Suprapubic skin (tissue), 4 donors: Measurements from ENCODE around the gene RNF31. TPM values are rescaled to one million over a fixed set of nuclear protein-coding genes. Genes with fewer than 3 reads are reported as not detected.
"Not testable (repeated sequence)": the region's sequence is repeated elsewhere in the genome, so short reads cannot be mapped to it uniquely, and the experiment has no call there.

Experiments used
- DNase-seq, 2 donors: peaks; one replicate each; pipeline ENCODE4 v3.0.0-alpha.2; 2019; ENCODE audit warnings: low spot score in 2 of 2
- H3K27ac ChIP-seq: fragments of 200-600 bp; sonication (generic); one replicate; pipeline ENCODE4 v1.5.1; 2019
- H3K27me3 ChIP-seq: fragments of 200-600 bp; sonication (generic); one replicate; pipeline ENCODE4 v1.5.1; 2019
- H3K36me3 ChIP-seq: fragments of 200-600 bp; sonication (generic); one replicate; pipeline ENCODE4 v1.5.1; 2019
- H3K4me1 ChIP-seq: fragments of 200-600 bp; sonication (generic); one replicate; pipeline ENCODE4 v1.5.1; 2019
- H3K4me3 ChIP-seq: fragments of 200-600 bp; sonication (generic); one replicate; pipeline ENCODE4 v1.5.1; 2019; ENCODE audit warnings: mild to moderate bottlenecking
- H3K9me3 ChIP-seq: fragments of 200-600 bp; sonication (generic); one replicate; pipeline ENCODE4 v1.5.1; 2019
- EP300 ChIP-seq: sonication (generic); formaldehyde crosslinking; IDR thresholded peaks from one replicate; pipeline ENCODE4 v1.6.1; 2017; ENCODE audit warnings: antibody characterized with exemption
- POLR2A ChIP-seq, 2 donors: fragments of 450-650 bp; IDR thresholded peaks; one replicate each; pipeline ENCODE4 v1.6.1; 2017; ENCODE audit warnings: antibody characterized with exemption in 2 of 2, mild to moderate bottlenecking in 2 of 2, moderate library complexity in 2 of 2
- POLR2AphosphoS5 ChIP-seq, 3 donors: sonication (generic); formaldehyde crosslinking; IDR thresholded peaks; one replicate each; pipeline ENCODE4 v1.6.1; 2017; ENCODE audit warnings: antibody characterized with exemption in 3 of 3
- WGBS: methylation state at CpG from one replicate; pipeline ENCODE4 v1.1.5; 2018; 5-methylcytosine and 5-hydroxymethylcytosine counted together
- total RNA-seq, 4 donors: library from RNA; depleted of rRNA; stranded (reverse); fragments of >200 nt; gene quantifications; one replicate each; pipeline ENCODE4 v1.1.0, GENCODE V29; 2016
- TF ChIP-seq, protein P1 (sequence below), 2 donors: fragments of 200-600 bp in 1 of 2; fragments of 450-650 bp in 1 of 2; sonication (generic) in 1 of 2; IDR thresholded peaks; one replicate each; pipeline ENCODE4 v1.5.1; 2016 to 2019; ENCODE audit warnings: antibody characterized with exemption in 2 of 2, mild to moderate bottlenecking in 1 of 2, moderate library complexity in 1 of 2

RNF31 gene
- total RNA-seq, 4 donors from 2014 or later: 62.3 to 97.2 (median 70.6) TPM

DNA sequence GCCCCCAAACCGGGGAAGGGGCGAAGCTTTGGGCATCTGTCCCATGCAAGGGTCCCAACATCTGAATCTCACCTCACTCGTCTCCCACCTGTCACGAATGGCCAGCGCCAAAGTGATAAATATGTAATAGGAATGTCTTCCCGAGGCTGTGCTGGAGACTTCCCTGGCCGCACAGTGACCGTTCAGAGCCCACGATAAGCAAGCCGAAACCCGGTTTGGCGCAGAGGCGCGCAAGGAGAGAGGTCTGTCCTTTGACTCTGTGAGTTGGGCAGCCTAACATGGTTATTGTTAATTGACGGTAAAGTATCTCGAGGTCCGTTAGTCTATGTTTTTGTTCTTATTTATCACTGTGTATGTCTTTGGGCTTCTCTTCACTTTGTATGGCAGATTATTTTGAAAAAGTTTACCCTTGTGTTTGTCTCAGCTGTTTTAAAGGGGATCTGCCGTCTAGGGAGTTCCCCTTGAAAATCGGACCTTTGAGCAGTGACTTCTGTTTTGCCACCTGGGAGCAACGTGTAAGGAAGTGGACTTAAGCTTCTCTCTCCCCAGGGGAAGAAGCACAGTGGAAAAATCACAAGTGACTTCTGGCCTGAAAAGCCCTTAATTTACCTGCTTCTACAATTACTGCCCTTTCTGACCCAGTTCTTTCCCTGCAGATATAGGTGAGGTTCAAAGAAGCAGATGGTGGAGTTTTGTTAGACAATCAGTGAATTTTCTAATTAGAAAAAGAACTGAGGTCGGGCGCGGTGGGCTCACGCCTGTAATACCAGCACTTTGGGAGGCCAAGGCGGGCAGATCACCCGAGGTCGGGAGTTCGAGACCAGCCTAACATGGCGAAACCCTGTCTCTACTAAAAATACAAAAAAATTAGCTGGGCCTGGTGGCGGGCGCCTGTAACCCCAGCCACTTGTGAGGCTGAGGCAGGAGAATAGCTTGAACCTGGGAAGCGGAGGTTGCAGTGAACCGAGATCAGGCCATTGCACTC lies 49.1 kb downstream of the RNF31 start:
- Histone ChIP-seq H3K9me3 (no peaks in the 10 kb centered on the region), H3K27ac (peak overlapping the region; percentile 97), H3K4me1 (peaks cover 47% of the 10 kb centered on the region), H3K36me3 (peaks cover 21% of the 10 kb centered on the region), H3K4me3 (peak overlapping the region; percentile 99), H3K27me3 (no peaks in the 10 kb centered on the region)
- DNase-seq: no peak
- TF ChIP-seq, protein P1, sequence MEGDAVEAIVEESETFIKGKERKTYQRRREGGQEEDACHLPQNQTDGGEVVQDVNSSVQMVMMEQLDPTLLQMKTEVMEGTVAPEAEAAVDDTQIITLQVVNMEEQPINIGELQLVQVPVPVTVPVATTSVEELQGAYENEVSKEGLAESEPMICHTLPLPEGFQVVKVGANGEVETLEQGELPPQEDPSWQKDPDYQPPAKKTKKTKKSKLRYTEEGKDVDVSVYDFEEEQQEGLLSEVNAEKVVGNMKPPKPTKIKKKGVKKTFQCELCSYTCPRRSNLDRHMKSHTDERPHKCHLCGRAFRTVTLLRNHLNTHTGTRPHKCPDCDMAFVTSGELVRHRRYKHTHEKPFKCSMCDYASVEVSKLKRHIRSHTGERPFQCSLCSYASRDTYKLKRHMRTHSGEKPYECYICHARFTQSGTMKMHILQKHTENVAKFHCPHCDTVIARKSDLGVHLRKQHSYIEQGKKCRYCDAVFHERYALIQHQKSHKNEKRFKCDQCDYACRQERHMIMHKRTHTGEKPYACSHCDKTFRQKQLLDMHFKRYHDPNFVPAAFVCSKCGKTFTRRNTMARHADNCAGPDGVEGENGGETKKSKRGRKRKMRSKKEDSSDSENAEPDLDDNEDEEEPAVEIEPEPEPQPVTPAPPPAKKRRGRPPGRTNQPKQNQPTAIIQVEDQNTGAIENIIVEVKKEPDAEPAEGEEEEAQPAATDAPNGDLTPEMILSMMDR (IDR thresholded peaks at IDR 0.05): no peak
- TF ChIP-seq EP300 (no peak), POLR2A (IDR thresholded peaks at IDR 0.05) (no peak), POLR2AphosphoS5 (IDR thresholded peaks at IDR 0.05) (no peak)
- WGBS: 40% methylated on average over 28 of the region's 33 CpGs

DNA sequence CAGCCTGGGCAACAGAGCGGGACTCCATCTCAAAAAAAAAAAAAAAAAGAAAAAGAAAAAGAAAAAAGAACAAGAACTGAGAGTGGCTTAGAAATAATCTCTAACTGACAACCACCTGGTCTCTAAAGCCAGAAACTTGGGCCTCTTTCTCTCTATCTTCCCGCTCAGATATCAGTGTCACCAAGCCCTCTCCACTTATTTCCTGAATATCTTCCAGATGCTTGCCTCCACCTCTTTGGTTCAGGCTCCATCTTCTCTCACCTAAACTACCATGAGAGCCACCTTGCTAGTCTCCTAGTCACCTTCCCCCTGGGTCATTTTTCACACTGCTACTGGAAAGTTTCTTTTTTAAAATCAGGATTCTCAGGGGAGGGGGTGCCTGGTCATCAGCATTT lies 49.8 kb downstream of the RNF31 start:
- Histone ChIP-seq H3K36me3 (peaks cover 20% of the 10 kb centered on the region), H3K9me3 (no peaks in the 10 kb centered on the region), H3K4me3 (peak overlapping the region; percentile 99), H3K27ac (no peak overlapping the region), H3K27me3 (no peaks in the 10 kb centered on the region), H3K4me1 (peaks cover 47% of the 10 kb centered on the region)
- DNase-seq: no peak
- TF ChIP-seq POLR2A (IDR thresholded peaks at IDR 0.05) (no peak), EP300 (no peak), POLR2AphosphoS5 (IDR thresholded peaks at IDR 0.05) (no peak)
- TF ChIP-seq, protein P1 (IDR thresholded peaks at IDR 0.05): no peak
- 90% methylated on average over 2 of the region's 2 CpGs for WGBS

DNA sequence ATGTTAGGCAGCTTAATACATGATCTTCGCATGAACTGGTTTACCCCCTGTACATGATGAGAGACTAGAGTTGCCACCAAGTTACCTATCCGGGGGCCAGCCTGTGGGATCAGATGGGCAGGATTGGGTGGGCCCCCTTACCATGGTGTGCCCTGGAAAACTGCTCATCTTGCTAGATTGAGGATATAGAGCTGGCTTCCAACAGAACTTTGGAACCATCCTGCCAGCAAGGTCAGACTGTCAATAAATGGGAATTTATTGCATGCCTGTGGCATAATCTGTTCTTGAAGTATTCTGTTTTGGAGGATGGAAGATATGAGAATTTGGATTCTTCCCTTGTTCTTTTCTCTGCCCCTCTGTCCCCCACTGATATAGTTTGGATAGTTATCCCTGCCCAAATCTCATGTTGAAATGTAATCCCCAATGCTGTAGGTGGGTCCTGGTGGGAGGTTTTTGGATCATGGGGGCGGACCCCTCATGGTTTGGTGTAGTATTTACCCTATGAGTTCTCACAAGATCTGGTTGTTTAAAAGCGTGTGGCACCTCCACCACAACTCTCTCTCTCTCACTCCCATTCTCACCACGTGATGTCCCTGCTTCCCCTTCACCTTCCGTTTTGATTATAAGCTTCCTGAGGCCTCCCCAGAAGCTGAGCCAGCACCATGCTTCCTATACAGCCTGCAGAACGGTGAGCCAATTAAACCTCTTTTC lies 51.7 kb downstream of the RNF31 start:
- 80% methylated on average over 7 of the region's 7 CpGs for WGBS
- peaks cover 37% of the 10 kb centered on the region for H3K4me1 ChIP-seq
- no peak overlapping the region for H3K4me3 ChIP-seq
- H3K27me3 ChIP-seq: no peaks in the 10 kb centered on the region
- H3K27ac ChIP-seq: no peak overlapping the region
- no peak for TF ChIP-seq EP300
- TF ChIP-seq, protein P1 (IDR thresholded peaks at IDR 0.05): no peak
- no peaks in the 10 kb centered on the region for H3K9me3 ChIP-seq
- H3K36me3 ChIP-seq: peaks cover 26% of the 10 kb centered on the region
- no peak for DNase-seq

DNA sequence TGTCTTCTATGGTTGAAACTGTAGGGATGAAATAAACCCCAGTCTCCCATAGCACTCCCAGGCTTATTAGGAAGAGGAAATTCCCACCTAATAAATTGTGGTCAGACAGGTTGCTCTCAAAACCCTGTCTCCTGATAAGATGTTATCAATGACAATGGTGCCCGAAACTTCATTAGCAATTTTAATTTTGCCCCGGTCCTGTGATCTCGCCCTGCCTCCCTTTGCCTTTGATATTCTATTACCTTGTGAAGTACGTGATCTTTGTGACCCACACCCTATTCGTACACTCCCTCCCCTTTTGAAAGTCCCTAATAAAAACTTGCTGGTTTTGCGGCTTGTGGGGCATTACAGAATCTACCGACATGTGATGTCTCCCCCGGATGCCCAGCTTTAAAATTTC lies 55.2 kb downstream of the RNF31 start:
- 86% methylated on average over 8 of the region's 8 CpGs for WGBS
- not testable (repeated sequence) for DNase-seq, H3K27me3 ChIP-seq, H3K4me1 ChIP-seq, H3K9me3 ChIP-seq, H3K4me3 ChIP-seq, H3K27ac ChIP-seq
- peaks cover 58% of the 10 kb centered on the region for H3K36me3 ChIP-seq

DNA sequence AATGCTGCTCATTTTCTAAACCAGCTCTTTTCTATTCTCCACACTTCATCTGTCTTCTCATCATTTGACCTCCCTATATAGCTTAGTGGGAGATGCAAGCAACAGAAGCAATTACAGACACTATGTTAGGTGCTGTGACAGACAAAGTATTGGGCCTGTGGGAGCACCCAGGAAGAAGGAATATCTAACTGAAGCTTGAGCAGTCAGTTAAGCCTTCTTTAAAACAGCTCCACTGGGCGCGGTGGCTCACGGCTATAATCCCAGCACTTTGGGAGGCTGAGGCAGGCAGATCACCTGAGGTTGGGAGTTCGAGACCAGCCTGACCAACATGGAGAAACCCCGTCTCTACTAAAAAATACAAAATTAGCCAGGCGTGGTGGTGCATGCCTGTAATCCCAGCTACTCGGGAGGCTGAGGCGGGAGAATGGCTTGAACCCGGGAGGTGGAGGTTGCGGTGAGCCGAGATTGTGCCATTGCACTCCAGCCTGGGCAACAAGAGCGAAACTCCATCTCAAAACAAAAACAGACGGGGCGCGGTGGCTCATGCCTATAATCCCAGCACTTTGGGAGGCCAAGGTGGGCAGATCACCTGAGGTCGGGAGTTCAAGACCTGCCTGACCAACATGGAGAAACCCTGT lies 56.1 kb downstream of the RNF31 start:
- WGBS: 92% methylated on average over 16 of the region's 16 CpGs
- H3K9me3 ChIP-seq, H3K4me3 ChIP-seq, H3K27ac ChIP-seq, H3K27me3 ChIP-seq, H3K4me1 ChIP-seq: not testable (repeated sequence)
- DNase-seq: peak in 1 of 2 donors; percentile 48
- H3K36me3 ChIP-seq: peaks cover 67% of the 10 kb centered on the region
